Epithelial cell of esophagus (primary cell): ENCODE results near the gene ART5.

Experiments used
- DNase-seq: peaks from one replicate; pipeline ENCODE4 v3.0.0; 2010; ENCODE audit warnings: low read depth
- H3K4me3 ChIP-seq: 2 replicates; pipeline ENCODE4 v1.5.1; 2011; ENCODE audit warnings: mild to moderate bottlenecking, low read length, control low read depth
- CTCF ChIP-seq: IDR thresholded peaks from 2 replicates; pipeline ENCODE4 v1.5.1; 2011; ENCODE audit warnings: low read depth, mild to moderate bottlenecking, low read length, control low read depth, inconsistent platforms; ENCODE audit not compliant: insufficient read depth; ENCODE audit errors: missing control alignments

The ART5 gene

DNA sequence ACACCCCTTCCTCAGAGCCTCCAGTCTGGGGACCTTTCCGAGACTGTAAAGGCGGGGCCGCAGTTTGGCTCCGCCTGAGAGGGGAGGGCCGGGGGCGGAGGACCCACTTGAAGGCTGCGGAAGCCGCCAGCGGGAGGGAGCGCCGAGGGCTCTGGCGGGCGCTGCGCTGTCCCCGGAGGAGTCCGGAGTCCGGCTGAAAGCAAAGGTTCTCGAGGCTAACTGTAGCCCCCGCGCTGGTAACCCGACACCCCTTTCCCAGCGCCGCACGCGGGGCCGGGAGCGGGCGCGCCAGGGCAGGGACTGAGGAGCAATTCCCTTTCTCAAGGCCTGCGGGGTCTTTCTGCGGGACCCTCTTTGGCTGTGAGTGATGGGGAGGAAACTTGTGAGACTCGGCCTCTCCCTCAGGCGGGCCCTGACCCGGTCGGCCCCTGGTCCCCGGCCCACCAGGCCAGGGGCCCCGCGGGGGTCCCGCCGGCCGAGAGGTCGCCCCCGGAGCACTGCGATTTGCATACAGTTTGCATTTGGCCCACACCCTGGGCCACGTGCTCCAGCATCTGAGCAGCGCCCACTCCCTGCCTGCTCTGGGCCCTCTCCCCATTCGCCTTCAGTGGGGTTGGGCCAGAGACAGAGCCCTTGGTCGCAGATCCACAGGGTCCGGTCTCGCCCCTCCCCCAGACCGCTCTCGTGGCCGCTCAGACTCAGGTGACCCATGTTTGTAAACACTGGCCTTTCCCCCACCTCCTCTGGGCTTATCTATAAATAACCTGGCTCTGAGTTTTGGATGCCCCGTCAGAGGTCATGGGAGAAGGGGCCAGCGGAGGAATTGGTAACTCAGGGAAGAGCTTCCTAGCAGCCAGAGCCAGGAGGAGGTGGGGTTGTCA, 519 bp upstream of the ART5 start:
- DNase-seq: peak; percentile 77
- H3K4me3 ChIP-seq: peak overlapping the region; percentile 52
- TF ChIP-seq CTCF: no peak

- no peak for DNase-seq
These were observed 601 bp downstream of the ART5 start for GRCh38 chr11:3641191-3641590.

GRCh38 chr11:3639841-3640240, 2.0 kb downstream of the ART5 start:
- DNase-seq: no peak
- TF ChIP-seq CTCF: no peak
- H3K4me3 ChIP-seq: no peak overlapping the region

More at GRCh38 chr11:3641191-3641590, 601 bp downstream of the ART5 start:
- no peak overlapping the region for H3K4me3 ChIP-seq
- TF ChIP-seq CTCF: no peak

GRCh38 chr11:3638513-3638912, 3.3 kb downstream of the ART5 start:
- TF ChIP-seq CTCF: no peak
- DNase-seq: no peak
- H3K4me3 ChIP-seq: no peak overlapping the region

DNA sequence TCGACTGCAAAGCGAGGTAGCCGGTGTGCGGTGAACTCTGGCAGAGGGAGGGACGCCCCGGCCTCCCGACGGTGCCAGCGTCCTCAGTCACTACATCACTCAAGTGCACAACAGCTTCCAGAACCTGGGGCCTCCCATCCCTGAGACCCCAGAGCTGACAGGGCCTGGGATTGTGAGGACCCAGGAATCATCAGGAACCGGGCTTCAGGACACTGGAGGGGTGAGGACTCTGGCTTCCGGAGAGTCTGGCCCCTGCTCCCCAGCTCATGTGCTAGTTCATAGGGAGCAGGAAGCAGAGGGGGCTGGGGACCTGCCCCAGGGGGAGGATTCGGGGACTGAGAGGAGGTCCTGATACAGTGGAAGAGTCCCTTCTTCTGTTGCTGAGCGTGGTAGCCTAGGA, 4.6 kb downstream of the ART5 start:
- H3K4me3 ChIP-seq: no peak overlapping the region
- TF ChIP-seq CTCF: no peak
- no peak for DNase-seq

DNA sequence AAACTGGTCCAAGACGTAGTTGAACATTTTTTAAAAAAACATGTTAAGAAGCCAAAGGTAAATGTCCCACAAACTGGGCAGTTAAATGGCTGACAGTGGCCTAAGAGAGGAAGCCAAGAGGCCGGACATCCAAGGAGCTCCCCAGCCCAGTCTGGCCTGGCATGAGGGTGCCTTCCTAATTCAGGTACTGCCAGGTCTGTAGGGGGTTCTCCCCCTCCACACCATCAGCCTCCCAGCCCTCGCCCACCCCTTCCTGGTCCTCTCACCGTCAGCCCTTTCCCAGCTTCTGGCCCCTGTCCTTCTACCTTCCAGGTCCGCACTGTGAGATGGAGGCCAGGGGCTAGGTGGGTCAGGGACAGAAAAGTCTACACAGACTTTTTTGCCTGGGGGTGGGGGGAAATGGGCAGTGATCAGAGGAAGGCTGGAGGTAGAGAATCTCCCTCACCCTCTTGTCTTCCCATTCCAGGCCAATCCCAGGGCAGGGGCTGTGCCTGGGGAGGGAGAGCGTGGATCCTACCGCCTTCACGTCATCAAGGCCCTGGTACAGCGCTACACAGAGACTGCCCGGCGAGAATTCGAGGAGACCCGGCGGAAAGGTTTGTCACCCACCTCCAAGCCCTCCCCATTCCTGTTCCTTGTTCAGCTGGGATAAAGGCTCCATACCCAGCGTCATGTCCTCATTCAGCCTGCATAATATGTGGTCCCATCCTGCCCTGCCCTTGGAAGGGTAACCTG, 6.0 kb downstream of the ART5 start:
- DNase-seq: no peak
- TF ChIP-seq CTCF: no peak
- no peak overlapping the region for H3K4me3 ChIP-seq
